Stimulated activated CD8-positive, alpha-beta memory T cell treated with anti-CD3 and anti-CD28 coated beads, Interleukin-4, amount 100 ng/mL, for 24 hours (primary cell): Measurements from ENCODE around the gene NMRK2.
"Not testable (repeated sequence)": the region's sequence is repeated elsewhere in the genome, so short reads cannot be mapped to it uniquely, and the experiment has no call there.

Source experiments
- DNase-seq: peaks from one replicate; pipeline ENCODE4 v3.0.0-alpha.2; 2020; ENCODE audit warnings: low read depth

Gene NMRK2, protein sequence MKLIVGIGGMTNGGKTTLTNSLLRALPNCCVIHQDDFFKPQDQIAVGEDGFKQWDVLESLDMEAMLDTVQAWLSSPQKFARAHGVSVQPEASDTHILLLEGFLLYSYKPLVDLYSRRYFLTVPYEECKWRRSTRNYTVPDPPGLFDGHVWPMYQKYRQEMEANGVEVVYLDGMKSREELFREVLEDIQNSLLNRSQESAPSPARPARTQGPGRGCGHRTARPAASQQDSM

DNA sequence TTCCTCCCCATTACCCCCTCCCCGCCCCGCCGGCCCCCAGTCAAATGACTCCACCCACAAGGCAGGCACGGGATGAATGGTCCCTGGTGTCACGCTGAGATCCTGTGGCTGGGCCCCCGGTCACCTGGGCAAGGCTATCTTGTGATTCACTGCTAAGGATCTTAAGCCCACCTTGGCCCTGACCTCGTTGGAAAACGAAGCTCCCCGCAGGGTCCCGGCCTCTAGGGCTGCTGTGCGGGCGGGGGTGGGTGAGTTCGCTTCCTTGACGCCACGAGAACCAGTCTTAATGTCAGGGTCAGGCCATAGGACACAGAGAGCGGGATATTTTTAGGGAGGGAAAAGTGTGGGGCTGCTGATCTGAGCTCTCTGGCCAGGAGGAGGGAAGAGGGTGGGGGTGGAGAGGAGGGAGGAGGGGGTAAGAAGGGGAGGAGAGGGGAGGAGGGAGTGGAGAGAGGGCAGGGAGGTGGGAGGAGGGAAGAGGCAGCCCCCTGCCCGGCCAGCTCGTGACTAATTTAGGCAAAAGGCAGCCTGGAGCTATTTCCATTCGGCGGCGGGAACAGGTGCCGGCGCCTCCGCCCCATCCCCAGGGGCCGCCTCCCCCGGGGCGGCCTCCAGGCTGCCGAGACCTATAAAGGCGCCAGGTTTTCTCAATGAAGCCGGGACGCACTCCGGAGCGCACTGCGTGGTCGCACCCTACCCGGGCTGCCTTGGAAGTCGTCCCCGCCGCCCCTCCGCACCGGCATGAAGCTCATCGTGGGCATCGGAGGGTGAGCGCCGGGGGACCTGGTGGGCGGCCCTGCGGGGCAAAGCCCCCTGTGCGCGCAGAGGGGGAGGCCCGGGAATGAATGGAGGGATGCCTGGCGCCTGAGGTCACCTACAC lies at the start of gene NMRK2:
NMRK2 (plus strand) TSS at position 139 of the 880 bp plus-strand sequence; CDS start at position 742, 603 bp downstream.
- no peak for DNase-seq

DNA sequence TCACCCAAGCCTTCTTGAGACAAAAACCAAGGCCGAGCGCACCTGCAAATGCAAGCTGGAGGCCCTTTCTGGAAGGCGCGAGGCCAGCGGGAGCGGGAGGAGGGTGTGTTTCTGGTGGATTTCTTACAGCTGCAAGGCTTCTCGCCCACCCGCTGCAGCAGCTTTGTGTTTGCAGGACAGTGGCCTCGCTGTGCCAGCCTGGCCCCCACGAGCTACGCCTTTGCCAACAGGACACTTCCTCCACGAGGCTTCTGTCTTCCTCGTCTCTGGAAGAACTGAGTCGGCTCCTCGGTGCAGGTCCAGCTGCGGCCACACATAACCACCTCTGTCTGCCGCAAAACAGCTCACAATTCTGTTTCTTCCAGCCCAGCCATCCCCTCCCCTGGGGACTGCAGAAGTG lies 42.3 kb upstream of the NMRK2 start:
- no peak for DNase-seq

DNA sequence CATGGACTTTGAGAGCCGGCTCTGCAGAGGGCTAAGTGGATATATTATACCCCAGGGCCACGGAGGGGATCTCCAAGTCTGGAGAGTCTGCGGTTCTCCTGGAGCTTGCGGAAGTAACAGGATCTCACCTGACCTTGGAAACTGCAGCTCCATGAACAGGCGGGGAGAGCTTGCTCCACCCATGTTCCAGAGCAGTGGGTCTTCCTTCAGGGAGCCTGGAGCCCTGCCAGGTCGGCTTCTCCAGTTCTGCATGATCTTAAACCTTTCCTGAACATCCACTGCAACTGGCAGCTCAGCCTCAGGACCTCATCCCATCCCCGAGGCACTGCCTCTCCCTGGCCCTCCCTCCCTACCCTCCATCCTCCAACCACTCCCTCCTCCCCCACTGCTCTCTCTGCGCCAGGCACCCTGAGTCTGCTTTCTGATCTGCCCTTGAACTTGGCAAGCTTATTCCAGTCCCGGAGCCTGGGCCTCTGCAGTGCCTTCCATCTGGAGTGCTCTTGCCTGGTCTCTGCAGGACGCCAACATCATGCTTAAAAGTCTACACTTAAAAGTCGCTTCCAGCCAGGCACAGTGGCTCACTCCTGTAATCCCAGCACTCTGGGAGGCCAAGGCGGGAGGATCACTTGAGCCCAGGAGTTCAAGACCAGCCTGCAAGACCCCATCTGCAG lies 39.2 kb upstream of the NMRK2 start:
- no peak for DNase-seq

DNA sequence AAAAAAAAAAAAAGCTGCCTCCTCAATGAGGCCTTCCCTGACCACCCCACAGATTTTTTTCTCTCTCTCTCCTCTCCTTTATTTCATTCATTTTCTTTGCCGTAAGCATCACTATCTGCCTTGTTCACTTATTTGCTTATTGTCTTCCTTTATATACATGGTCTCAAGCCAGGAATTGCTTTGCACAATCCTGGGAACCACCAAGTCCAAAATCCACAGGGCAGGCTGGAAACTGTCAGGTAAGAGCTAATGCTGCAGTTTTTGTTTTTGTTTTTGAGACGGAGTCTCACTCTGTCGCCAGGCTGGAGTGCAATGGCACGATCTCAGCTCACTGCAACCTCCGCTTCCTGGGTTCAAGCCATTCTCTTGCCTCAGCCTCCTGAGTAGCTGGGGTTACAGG lies 37.9 kb upstream of the NMRK2 start:
- DNase-seq: not testable (repeated sequence)

DNA sequence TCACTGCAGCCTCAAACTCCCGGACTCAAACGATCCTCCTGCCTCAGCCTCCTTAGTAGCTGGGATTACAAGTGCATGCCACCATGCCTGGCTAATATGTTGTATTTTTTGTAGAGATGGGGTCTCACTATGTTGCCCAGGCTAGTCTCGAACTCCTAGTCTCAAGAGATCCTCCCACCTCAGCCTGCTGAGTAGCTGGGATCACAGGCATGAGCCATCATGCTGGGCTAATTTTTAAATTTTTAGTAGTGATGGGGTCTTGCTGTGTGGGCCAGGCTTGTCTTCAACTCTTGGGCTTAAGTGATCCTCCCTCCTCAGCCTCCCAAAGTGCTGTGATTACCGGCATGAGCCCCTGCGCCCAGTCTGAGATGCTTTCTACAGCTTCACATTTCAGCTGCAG lies 37.1 kb upstream of the NMRK2 start:
- no peak for DNase-seq

DNA sequence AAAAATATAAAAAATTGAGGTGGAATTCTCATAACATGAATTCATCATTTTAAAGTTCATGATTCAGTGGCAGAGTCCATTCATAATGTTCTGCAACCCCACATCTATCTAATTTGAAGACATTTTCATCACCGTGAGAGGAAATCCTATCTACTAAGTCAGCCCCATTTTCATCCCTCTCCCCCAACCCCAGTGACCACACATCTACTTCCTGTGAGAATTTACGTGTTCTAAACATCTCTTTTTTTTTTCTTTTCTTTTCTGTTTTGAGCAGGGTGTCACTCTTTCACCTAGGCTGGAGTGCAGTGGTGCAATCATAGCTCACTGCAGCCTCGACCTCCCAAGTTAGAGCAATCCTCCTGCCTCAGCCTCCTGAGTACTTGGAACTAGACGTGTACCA lies 34.9 kb upstream of the NMRK2 start:
- DNase-seq: no peak

DNA sequence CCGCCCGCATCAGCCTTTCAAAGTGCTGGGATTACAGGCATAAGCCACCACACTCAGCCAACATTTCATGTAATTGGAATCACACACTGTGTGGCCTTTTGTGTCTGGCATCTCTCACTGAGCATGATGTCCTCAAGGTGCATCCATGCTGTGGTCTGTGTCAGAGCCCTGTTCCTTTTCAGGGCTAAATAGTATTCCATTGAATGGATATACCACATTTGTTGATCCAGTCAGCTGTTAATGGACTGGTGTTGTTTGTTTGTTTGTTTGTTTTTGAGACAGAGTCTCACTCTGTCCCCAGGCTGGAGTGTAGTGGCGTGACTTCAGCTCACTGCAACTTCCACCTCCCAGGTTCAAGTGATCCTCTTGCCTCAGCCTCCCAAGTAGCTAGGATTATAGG lies 34.4 kb upstream of the NMRK2 start:
- DNase-seq: no peak

DNA sequence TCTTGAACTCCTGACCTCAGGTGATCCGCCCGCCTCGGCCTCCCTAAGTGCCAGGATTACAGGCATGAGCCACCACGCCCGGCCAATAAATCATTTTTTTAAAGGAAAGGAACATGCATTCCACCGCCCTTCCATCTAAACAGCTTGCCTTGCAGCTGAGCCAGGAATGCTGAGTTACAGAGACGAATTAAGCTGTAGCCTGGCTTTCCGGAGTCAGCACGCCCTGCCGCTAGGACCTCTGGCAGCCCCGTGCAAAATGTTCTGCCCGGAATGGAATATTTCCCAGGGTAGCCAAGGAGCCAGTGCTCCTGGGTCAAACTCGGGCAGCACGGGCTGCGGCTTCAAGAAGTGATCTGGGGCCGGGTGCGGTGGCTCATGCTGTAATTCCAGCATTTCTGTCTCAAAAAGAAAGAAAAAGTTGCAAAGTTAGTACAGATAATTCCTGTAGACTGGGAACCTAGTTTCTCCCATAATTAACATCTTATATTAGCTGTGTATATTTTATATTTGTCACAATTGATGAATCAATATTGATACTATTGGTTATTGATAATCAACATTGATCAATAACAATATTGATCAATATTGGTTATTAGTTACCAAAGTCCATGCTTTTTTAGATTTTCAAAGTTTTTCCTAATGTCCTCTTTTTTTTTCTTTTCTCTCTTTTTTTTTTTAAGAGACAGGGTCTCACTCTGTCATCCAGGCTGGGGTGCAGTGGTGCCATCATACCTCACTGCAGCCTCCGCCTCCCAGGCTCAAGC lies 33.2 kb upstream of the NMRK2 start:
- no peak for DNase-seq

DNA sequence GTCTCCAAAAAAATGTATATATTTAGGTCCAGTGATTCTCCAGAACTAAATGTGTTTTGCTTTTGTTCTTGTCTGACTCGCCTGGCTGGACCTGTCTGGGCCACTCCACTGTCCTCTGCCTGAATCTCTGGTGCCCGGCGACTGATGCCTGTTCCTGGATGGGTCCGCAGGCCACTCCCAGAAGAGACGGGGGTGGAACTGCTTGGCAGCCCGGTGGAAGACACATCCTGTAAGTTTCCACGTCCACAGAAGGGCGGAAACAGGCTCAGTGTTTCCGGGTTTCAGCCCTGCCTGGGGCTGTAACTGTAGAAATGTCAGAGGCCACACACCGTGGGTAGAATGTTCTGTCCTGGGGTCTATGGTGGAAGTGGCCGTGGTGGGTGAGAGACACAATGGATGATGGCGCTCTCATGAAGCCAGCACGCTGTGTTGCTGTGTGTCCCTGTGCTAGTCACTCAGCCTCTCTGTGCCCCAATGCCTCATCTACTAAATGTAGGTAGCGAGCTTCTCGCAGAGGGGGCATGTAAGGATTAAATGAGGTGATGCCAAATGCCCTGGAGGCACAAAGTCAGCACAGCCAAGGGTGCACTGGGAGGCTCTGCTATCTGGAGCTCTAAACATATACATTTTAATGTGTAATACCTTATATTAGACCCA lies 30.4 kb upstream of the NMRK2 start:
- DNase-seq: no peak

DNA sequence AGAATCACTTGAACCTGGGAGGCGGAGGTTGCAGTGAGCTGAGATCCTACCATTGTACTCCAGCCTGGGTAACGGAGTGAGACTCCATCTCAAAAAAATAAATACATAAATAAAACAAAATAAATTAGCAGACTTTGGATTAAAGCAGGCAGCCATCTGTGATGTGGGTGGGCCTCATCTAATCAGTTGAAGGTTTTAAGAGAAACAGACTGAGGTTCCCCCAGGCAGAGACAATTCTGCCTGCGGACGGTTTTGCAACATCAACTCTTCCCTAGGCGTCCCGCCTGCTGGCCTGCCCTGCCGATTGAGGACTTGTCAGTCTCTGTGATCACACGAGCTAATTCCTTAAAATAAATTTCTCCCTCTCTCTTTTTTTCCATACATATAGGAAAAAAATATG lies 28.6 kb upstream of the NMRK2 start:
- no peak for DNase-seq

DNA sequence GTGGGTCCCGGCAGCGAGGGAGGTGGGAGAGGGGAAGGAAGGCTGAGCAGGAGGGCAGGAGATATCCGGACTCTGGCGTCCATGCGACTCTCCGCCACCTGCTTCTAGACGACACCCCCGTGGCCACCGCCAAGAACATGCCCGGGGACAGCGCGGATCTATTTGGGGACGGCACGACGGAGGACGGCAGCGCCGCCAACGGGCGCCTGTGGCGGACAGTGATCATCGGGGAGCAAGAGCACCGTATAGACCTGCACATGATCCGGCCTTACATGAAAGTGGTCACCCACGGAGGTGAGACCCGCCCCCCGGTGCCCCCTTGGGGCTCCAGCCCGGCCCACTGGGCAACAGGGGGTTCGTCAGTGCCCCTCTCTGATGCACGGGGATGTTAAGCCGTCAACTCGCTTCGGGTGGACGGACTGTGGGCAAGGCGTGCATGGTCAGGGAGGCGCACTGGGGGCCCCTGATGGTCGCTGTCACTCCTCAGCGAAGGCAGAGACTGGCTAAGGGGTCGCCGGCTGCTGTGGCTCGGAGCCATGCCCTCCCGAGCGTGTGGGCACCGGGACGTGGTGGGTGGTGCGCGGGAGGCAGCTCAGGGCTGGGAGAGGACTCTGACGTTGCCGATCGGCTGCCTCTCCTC lies 25.1 kb upstream of the NMRK2 start:
- no peak for DNase-seq

DNA sequence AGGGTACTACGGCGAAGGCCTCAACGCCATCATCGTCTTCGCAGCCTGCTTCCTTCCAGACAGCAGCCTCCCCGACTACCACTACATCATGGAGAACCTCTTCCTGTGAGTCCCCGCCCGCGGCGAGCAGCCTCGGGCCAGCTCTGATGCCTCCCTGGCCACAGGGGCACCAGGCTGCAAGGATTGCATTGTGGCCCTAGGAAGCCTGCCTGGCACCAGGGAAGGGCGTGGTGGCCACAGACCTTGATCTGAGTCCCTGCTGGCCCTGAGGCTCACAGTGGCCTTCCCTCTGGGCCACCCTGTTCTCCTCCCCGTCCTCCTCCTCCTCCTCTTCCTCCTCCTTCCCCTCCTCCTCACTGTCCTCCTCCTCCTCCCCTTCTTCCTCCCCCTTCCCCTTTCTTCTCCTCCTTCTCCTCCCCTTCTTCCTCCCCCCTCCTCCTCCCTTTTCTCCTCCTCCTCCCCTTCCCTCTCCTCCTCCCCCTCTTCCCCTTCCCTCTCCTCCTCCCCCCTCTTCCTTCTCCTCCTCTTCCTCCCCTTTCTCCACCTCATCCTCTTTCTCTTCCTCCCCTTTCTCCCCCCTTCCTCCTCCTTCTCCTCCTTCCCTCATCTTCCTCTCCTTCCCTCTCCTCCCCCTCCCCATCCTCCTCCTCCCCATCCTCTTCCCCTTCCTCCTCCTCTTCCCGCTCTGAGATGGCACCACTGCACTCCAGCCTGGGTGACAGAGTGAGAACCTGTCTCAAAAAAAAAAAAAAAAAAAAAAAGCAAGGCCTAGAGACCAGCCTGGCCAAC lies 24.4 kb upstream of the NMRK2 start:
- DNase-seq: no peak

DNA sequence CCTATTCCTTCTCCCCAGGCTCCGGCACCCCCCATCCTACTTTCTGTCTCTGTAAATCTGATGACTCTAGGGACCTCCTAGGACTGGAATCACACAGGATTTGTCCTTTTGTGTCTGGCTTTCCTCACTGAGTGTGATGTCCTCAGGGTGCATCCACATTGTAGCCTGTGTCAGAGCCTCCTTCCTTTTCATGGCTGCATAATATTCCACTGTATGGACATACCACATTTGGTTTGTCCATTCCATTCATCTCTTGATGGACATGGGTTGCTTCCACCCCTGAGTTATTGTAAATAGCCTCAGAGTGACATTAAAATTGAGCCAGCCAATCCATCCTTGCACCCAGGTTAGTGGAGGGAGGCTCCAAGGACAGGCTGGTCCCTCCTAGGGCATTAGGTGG lies 22.8 kb upstream of the NMRK2 start:
- DNase-seq: no peak

DNA sequence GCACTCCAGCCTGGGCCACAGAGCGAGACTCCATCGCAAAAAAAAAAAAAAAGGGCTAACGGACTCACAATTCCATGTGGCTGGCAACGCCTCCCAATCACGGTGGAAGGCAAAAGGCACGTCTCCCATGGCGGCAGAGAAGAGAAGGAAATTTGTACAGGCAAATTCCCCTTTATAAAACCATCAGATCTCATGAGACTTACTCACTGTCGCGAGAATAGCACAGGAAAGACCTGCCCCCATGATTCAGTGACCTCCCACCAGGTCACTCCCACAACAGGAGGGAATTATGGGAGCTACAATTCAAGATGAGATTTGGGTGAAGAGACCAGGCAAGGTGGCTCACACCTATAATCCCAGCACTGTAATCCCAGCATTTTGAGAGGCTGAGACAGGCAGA lies 18.7 kb upstream of the NMRK2 start:
- DNase-seq: no peak

DNA sequence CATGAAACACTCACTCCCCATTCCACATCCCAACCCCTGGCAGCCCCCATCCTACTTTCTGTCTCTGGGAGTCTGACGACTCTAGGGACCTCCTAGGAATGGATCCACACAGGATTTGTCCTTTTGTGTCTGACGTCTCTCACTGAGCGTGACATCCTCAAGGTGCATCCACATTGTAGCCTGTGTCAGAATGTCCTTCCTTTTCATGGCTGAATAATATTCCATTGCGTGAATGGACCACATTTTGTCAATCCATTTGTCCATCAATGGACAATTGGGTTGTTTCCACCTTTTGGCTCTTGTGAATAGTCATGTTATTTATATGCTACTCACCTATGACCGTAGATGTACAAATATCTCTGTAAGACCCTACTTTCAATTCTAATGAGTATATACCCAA lies 16.8 kb upstream of the NMRK2 start:
- no peak for DNase-seq

DNA sequence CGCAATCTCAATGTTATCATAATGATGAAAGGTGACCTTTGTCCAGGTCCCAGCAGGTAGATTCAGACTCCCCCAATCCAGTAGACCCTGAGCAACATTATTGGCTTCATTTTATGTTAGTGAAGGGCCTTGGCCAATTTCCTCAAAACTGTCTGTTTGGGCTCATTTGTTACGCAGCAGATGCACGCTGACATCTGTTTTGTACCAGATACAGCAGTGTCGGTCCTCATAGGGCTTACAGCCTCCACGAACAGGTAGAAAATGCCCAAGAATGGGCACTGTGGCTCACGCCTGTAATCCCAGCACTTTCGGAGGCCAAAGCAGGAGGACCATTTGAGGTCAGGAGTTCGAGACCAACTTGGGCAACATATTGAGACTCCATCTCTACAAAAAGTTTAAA lies 13.1 kb upstream of the NMRK2 start:
- no peak for DNase-seq

DNA sequence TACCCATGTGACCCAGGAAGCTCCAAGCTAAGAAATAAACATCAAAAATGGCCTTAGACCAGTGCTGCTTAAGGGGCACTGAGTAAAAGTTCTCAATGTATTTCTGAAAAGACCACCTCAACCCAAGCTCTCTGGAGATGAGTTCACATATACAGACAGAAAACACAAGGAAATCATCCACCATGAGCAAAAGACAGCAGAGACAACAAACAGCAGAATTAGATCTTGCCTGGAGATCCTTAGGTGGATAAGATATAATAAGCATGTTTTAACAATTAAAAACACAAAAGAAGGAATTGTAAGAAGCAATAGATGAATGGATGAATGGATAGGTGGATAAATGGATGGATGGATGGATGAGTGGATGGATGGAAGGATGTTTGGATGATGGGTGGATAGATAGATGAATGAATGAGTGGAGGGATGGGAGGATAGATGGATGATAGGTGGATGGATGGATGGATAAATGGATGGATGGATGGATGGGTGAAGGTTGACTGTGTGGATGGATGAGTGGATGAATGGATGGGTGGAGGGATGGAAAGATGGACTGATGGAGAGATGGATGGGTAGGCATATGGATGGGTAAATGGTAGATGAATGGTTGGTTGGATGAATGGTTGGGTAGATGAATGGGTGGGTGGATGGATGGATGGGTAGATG lies 9.6 kb upstream of the NMRK2 start:
- DNase-seq: no peak

DNA sequence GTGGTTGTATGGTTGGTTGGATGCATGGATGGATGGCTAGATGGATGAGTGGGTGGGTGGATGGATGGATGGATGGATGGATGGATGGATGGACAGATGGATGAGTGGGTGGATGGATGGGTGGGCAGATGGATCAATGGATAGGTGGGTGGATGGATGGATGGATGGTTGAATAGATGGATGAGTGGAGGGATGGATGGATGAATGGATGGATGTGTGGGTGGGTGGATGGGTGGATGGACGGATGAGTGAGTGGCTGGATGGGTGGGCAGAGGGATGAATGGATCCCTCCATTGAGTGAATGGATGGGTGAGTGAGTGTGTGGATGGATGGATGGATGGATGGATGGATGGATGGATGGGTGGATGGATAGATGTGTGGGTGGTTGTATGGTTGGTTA lies 9.0 kb upstream of the NMRK2 start:
- DNase-seq: no peak

DNA sequence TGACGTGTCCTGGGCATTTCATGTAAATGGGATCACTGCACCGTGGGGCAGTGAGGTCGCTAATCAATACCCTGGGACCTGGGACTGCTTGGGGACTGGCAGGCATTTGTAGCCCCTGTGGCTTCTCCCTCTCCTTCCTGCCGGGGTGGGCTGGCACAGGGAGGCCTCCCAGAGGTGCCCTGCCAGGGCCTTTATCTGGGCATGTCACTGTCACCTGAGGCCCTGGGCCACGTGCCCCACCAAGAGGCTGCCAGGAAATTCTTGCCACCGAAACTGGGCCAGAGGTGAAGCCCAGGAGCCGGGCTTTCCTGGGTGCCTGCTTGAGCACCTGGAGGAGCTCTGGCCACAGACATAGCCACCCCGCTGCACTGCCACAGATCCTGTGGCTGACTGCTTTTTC lies 1.8 kb upstream of the NMRK2 start:
- no peak for DNase-seq
